HCT116 (cell line): ENCODE measurements around the gene ELOA. TPM values are rescaled to one million over a fixed set of nuclear protein-coding genes. Genes with fewer than 3 reads are reported as not detected.

Experiments used
- ATAC-seq: fragments of 200-7000 bp; cut with Tn5 transposase; 2 replicates; pipeline ENCODE4 v1.9.1; 2020; ENCODE audit warnings: mild to moderate bottlenecking, moderate library complexity
- BruUV-seq: library from RNA; stranded (reverse); fragments of 400-500 nt; replicated peaks from 2 replicates; lab custom pipeline; 2021; lab: Mats Ljungman, UMichigan
- CTCF ChIA-PET: fragments of 300-600 bp; sonication (Branson Sonifier 250); formaldehyde crosslinking; loops from one replicate; lab custom pipeline; 2021; ENCODE audit warnings: antibody characterized with exemption; lab: Charles Lee
- POLR2A ChIA-PET: fragments of 300-600, 350-600 bp; sonication (Branson Sonifier 250); formaldehyde crosslinking; loops from one replicate; lab custom pipeline; 2021; ENCODE audit warnings: antibody characterized with exemption; lab: Charles Lee
- RAD21 ChIA-PET, 2 experiments: fragments of 300-600 bp; sonication (Branson Sonifier 250); formaldehyde crosslinking; loops; one replicate each; lab custom pipeline; 2023; ENCODE audit warnings: low total read pairs in 2 of 2; ENCODE audit not compliant: uncharacterized antibody in 2 of 2, unreplicated experiment in 2 of 2, low non-redundant PET in 1 of 2; lab: Charles Lee
- DNase-seq: peaks from one replicate; pipeline ENCODE4 v3.0.0-alpha.2; 2010; ENCODE audit warnings: low read depth, low spot score
- H2AFZ ChIP-seq: fragments of 200-600 bp; shearing (Covaris generic), sonication (generic); 2 replicates; pipeline ENCODE4 v1.6.1; 2017; ENCODE audit warnings: low read depth, mixed run types, mixed read lengths, antibody characterized with exemption, low read length; ENCODE audit not compliant: poor library complexity, severe bottlenecking
- H3K27ac ChIP-seq: 2 replicates; pipeline ENCODE4 v1.5.1; 2012; ENCODE audit warnings: low read depth, low read length
- H3K27me3 ChIP-seq: fragments of 200-600 bp; sonication (generic); 2 replicates; pipeline ENCODE4 v1.6.1; 2016; ENCODE audit warnings: mixed run types, low read length, mixed read lengths; ENCODE audit not compliant: insufficient read depth
- H3K36me3 ChIP-seq, 2 experiments: fragments of 200-500 bp in 1 of 2; fragments of 200-600 bp in 1 of 2; sonication (Bioruptor generic) in 1 of 2; sonication (generic) in 1 of 2; 2 replicates each; pipeline versions ENCODE4 v1.5.1 to v1.6.1; 2014 to 2016; ENCODE audit warnings: low read length in 2 of 2, inconsistent platforms in 1 of 2, mixed read lengths in 1 of 2, mixed run types in 1 of 2; ENCODE audit not compliant: insufficient read depth in 2 of 2, control insufficient read depth in 1 of 2
- H3K4me1 ChIP-seq, 2 experiments: fragments of 200-600 bp in 1 of 2; sonication (generic) in 1 of 2; 2 replicates each; pipeline versions ENCODE4 v1.5.1 to v1.6.1; 2012 to 2017; ENCODE audit warnings: low read length in 2 of 2, inconsistent platforms in 1 of 2, mild to moderate bottlenecking in 1 of 2, mixed read lengths in 1 of 2, mixed run types in 1 of 2, moderate library complexity in 1 of 2; ENCODE audit not compliant: insufficient read depth in 2 of 2, control insufficient read depth in 1 of 2
- H3K4me2 ChIP-seq: fragments of 200-600 bp; sonication (generic); 2 replicates; pipeline ENCODE4 v1.6.1; 2017; ENCODE audit warnings: mixed run types, low read length, mixed read lengths
- H3K4me3 ChIP-seq, 2 experiments: fragments of 200-600 bp in 1 of 2; sonication (generic) in 1 of 2; replicated peaks in 1 of 2; 2 replicates each; pipeline ENCODE4 v1.5.1; 2011 to 2016; ENCODE audit warnings: low read length in 2 of 2, control low read depth in 1 of 2, low read depth in 1 of 2, mild to moderate bottlenecking in 1 of 2, mixed read lengths in 1 of 2, mixed run types in 1 of 2
- H3K79me2 ChIP-seq: fragments of 200-600 bp; sonication (generic); 2 replicates; pipeline ENCODE4 v1.6.1; 2017; ENCODE audit warnings: mild to moderate bottlenecking, mixed run types, low read length, moderate library complexity, mixed read lengths; ENCODE audit not compliant: insufficient read depth
- H3K9ac ChIP-seq: fragments of 200-600 bp; sonication (generic); 2 replicates; pipeline ENCODE4 v1.6.1; 2016; ENCODE audit warnings: low read length, mixed read lengths
- H3K9me2 ChIP-seq: fragments of 200-600 bp; sonication (generic), shearing (Covaris generic); 2 replicates; pipeline ENCODE4 v1.6.1; 2017; ENCODE audit warnings: mixed run types, mild to moderate bottlenecking, moderate library complexity; ENCODE audit not compliant: insufficient read depth
- H3K9me3 ChIP-seq, 2 experiments: fragments of 200-500 bp in 1 of 2; fragments of 200-600 bp in 1 of 2; sonication (Bioruptor generic) in 1 of 2; sonication (generic) in 1 of 2; 2 replicates each; pipeline ENCODE4 v1.6.1; 2014 to 2017; ENCODE audit warnings: low read length in 2 of 2, mixed read lengths in 2 of 2, inconsistent platforms in 1 of 2, low read depth in 1 of 2, mild to moderate bottlenecking in 1 of 2, mixed run types in 1 of 2, moderate library complexity in 1 of 2; ENCODE audit not compliant: control insufficient read depth in 1 of 2, insufficient read depth in 1 of 2
- H4K20me1 ChIP-seq: fragments of 200-600 bp; sonication (generic), shearing (Covaris generic); 2 replicates; pipeline ENCODE4 v1.6.1; 2017; ENCODE audit warnings: mixed run types, mild to moderate bottlenecking, moderate library complexity; ENCODE audit not compliant: insufficient read depth
- CBX3 ChIP-seq: IDR thresholded peaks from 2 replicates; pipeline ENCODE4 v1.6.1; 2012; ENCODE audit warnings: low read depth
- ELF1 ChIP-seq: IDR thresholded peaks from 2 replicates; pipeline ENCODE4 v1.6.1; 2012; ENCODE audit warnings: low read depth, borderline replicate concordance
- EZH2 ChIP-seq: fragments of 200-600 bp; sonication (generic); IDR thresholded peaks from 2 replicates; pipeline ENCODE4 v1.6.1; 2017; ENCODE audit warnings: antibody characterized with exemption, mixed run types
- RAD21 ChIP-seq: IDR thresholded peaks from 2 replicates; pipeline ENCODE4 v1.6.1; 2012; ENCODE audit warnings: low read depth, mild to moderate bottlenecking
- intact Hi-C: fragments of 100-400 bp; cut with micrococcal nuclease; formaldehyde crosslinking; loops from 2 replicates; pipeline ENCODE4 v1.10.0; 2022
- total RNA-seq: library from RNA; stranded (reverse); gene quantifications from one replicate; pipeline ENCODE4 v1.2.1, GENCODE V29; 2021; ENCODE audit not compliant: unreplicated experiment
- TF ChIP-seq, protein P1 (sequence below): IDR thresholded peaks from 2 replicates; pipeline ENCODE4 v1.6.1; 2012; ENCODE audit warnings: low read depth
- TF ChIP-seq, protein P2 (sequence below): IDR thresholded peaks from 2 replicates; pipeline ENCODE4 v1.6.1; 2012
- TF ChIP-seq, protein P3 (sequence below), 3 experiments: fragments of 200-600 bp in 1 of 3; sonication (generic) in 1 of 3; IDR thresholded peaks in 2 of 3; conservative IDR thresholded peaks in 1 of 3; 2 replicates each; pipeline ENCODE4 v1.5.1; 2012 to 2017; ENCODE audit warnings: low read depth in 2 of 3, low read length in 2 of 3, antibody characterized with exemption in 1 of 3, borderline replicate concordance in 1 of 3, control low read depth in 1 of 3, mild to moderate bottlenecking in 1 of 3, mixed read lengths in 1 of 3, mixed run types in 1 of 3, moderate library complexity in 1 of 3; ENCODE audit not compliant: insufficient read depth in 1 of 3

The ELOA gene
- total RNA-seq, 1 experiment from 2014 or later = 39.3 TPM

DNA sequence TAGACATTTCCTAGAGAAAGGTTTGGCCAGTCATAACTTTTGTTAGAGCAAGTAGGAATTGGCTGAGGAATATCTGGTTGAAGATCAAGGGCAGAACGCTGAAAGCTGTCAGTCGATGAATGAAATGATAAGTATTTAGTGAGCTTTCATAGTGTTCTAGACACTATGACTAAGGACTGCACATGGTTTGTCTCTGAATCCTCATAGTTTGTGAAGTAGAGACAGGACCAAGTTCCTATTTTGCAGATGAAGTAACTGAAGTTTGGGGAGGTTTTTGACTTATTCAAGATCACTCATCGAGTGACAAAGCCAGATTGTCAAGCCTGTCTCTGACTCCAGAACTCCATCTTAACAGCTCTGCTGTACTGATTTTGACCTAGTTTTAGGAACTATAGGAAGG, 4.7 kb downstream of the ELOA start (continued):
- TF ChIP-seq, protein P1, sequence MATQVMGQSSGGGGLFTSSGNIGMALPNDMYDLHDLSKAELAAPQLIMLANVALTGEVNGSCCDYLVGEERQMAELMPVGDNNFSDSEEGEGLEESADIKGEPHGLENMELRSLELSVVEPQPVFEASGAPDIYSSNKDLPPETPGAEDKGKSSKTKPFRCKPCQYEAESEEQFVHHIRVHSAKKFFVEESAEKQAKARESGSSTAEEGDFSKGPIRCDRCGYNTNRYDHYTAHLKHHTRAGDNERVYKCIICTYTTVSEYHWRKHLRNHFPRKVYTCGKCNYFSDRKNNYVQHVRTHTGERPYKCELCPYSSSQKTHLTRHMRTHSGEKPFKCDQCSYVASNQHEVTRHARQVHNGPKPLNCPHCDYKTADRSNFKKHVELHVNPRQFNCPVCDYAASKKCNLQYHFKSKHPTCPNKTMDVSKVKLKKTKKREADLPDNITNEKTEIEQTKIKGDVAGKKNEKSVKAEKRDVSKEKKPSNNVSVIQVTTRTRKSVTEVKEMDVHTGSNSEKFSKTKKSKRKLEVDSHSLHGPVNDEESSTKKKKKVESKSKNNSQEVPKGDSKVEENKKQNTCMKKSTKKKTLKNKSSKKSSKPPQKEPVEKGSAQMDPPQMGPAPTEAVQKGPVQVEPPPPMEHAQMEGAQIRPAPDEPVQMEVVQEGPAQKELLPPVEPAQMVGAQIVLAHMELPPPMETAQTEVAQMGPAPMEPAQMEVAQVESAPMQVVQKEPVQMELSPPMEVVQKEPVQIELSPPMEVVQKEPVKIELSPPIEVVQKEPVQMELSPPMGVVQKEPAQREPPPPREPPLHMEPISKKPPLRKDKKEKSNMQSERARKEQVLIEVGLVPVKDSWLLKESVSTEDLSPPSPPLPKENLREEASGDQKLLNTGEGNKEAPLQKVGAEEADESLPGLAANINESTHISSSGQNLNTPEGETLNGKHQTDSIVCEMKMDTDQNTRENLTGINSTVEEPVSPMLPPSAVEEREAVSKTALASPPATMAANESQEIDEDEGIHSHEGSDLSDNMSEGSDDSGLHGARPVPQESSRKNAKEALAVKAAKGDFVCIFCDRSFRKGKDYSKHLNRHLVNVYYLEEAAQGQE = no peak
- TF ChIP-seq, protein P2, sequence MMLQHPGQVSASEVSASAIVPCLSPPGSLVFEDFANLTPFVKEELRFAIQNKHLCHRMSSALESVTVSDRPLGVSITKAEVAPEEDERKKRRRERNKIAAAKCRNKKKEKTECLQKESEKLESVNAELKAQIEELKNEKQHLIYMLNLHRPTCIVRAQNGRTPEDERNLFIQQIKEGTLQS = no peak
- TF ChIP-seq EZH2 (no peak), CBX3 (no peak)

DNA sequence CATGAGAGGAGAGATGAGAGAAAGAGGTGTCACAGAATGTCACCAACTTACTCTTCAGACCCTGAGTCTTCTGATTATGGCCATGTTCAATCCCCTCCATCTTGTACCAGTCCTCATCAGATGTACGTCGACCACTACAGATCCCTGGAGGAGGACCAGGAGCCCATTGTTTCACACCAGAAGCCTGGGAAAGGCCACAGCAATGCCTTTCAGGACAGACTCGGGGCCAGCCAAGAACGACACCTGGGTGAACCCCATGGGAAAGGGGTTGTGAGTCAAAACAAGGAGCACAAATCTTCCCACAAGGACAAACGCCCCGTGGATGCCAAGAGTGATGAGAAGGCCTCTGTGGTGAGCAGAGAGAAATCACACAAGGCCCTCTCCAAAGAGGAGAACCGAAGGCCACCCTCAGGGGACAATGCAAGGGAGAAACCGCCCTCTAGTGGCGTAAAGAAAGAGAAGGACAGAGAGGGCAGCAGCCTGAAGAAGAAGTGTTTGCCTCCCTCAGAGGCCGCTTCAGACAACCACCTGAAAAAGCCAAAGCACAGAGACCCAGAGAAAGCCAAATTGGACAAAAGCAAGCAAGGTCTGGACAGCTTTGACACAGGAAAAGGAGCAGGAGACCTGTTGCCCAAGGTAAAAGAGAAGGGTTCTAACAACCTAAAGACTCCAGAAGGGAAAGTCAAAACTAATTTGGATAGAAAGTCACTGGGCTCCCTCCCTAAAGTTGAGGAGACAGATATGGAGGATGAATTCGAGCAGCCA, 8.0 kb downstream of the ELOA start:
- POLR2A ChIA-PET = no interaction called here

More for the DNA sequence above, 8.0 kb downstream of the ELOA start:
- ChIA-PET CTCF (no interaction called here), RAD21 (no interaction called here)
- Histone ChIP-seq H3K27ac (no peak overlapping the region), H3K9me3 (no peaks in the 10 kb centered on the region), H3K9ac (no peak overlapping the region), H3K27me3 (no peaks in the 10 kb centered on the region), H3K79me2 (peaks cover 74% of the 10 kb centered on the region), H4K20me1 (peaks cover 17% of the 10 kb centered on the region; the same call in 1 of the 2 replicates), H3K4me2 (no peak overlapping the region), H3K36me3 (peaks cover 62 to 68% of the 10 kb centered on the region in 2 experiments; a peak in 3 of 4 replicates), H3K9me2 (no peaks in the 10 kb centered on the region), H2AFZ (no peak overlapping the region), H3K4me3 (no peak overlapping the region), H3K4me1 (peaks cover 0 to 10% of the 10 kb centered on the region in 2 experiments; a peak in 1 of 4 replicates)
- BruUV-seq = TSS peak; percentile 14
- ATAC-seq = peak; percentile 93
- intact Hi-C loops = loop anchor here (5.0 kb wide), 1 partner anchor 209 kb away; no protein-coding TSS in a partner anchor
- peak; percentile 21 for DNase-seq
- peak; percentile 75 for TF ChIP-seq RAD21
- TF ChIP-seq, protein P3, sequence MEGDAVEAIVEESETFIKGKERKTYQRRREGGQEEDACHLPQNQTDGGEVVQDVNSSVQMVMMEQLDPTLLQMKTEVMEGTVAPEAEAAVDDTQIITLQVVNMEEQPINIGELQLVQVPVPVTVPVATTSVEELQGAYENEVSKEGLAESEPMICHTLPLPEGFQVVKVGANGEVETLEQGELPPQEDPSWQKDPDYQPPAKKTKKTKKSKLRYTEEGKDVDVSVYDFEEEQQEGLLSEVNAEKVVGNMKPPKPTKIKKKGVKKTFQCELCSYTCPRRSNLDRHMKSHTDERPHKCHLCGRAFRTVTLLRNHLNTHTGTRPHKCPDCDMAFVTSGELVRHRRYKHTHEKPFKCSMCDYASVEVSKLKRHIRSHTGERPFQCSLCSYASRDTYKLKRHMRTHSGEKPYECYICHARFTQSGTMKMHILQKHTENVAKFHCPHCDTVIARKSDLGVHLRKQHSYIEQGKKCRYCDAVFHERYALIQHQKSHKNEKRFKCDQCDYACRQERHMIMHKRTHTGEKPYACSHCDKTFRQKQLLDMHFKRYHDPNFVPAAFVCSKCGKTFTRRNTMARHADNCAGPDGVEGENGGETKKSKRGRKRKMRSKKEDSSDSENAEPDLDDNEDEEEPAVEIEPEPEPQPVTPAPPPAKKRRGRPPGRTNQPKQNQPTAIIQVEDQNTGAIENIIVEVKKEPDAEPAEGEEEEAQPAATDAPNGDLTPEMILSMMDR (IDR thresholded peaks at IDR 0.05 in 2 of 3, conservative IDR thresholded peaks at IDR 0.05 in 1 of 3; ENCODE audit: borderline replicate concordance in 1 of 3, insufficient read depth in 1 of 3, low read depth in 2 of 3, low read length in 2 of 3) = peak; percentile 51 to 85 (median 81); a peak in 5 of 6 replicates
- TF ChIP-seq ELF1 = no peak
